ENCODE results near the gene TPBGL. TPM values are rescaled to one million over a fixed set of nuclear protein-coding genes. Genes with fewer than 3 reads are reported as not detected.

TPBGL gene
- total RNA-seq, 1 experiment from 2014 or later: not detected

DNA sequence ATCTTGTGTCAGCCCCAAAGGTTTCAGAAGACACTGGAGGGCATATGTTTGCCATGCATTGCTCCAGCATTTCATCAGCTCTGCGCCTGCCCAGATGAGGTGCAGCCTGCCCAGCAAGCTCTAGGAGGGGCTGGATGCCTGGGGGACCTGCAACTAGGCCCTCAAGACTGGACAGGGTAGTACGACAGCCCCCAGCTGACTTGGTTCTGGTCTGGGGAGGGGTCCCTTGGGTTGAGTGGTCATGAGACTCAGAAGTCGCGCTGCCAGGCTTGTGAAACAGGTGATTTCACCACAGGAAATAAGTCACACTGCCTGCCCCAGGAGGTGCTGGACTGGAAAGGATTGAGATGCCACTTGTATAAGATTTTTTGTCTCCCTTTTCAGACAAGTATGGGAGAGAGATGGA is 23.4 kb downstream of the TPBGL start:
- no TSS peak for BruUV-seq (replicated peaks)
- intact Hi-C loops (cut with micrococcal nuclease): no loop called here
- H3K4me2 ChIP-seq (ENCODE audit: low read length): no peak overlapping the region

DNA sequence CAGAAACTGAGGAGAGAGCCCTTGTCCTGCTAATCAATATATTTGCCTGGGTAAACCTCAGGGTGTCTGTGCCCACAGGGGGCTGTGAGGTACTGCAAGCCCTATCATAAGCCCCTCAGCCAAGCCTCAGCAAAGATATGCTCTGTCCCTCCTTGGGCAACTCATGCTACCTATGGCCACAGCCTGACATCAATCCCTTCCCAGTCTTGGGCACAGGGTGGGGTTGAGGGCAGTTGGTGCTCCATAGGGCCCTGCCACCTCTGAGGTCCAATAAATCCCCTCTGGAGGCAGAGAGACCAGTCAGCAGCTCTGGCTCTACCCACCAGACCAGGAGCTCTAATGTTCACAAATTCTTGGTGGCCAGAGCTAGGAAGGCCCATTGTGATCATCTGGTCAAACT is 23.8 kb downstream of the TPBGL start:
- Histone ChIP-seq H3K27me3 (ENCODE audit: low read length) (no peaks in the 10 kb centered on the region), H3K9me2 (replicated peaks; ENCODE audit: low read length) (no peaks in the 10 kb centered on the region), H2AFZ (ENCODE audit: low read length) (no peak overlapping the region), H3K27ac (ENCODE audit: low read length) (no peak overlapping the region), H3F3A (ENCODE audit: low read length, unreplicated experiment) (no peaks in the 10 kb centered on the region), H3K9ac (ENCODE audit: low read length) (no peak overlapping the region), H3K4me2 (ENCODE audit: low read length) (no peak overlapping the region), H4K20me1 (ENCODE audit: low read length) (no peaks in the 10 kb centered on the region), H3K9me3 (ENCODE audit: low read length) (no peaks in the 10 kb centered on the region), H3K4me3 (ENCODE audit: low read length) (no peak overlapping the region), H3K36me3 (ENCODE audit: low read depth, low read length) (no peaks in the 10 kb centered on the region), H3K79me2 (ENCODE audit: low read length) (no peaks in the 10 kb centered on the region), H3K4me1 (ENCODE audit: insufficient read depth, low read length) (0 out of 2 replicates have a peak, but pooled peaks cover 4% of the 10 kb centered on the region)
- ChIA-PET POLR2A (ENCODE audit: unreplicated experiment) (no interaction called here), CTCF (no interaction called here)
- DNase-seq (no peak), ATAC-seq (no peak)
- TF ChIP-seq, protein P1, sequence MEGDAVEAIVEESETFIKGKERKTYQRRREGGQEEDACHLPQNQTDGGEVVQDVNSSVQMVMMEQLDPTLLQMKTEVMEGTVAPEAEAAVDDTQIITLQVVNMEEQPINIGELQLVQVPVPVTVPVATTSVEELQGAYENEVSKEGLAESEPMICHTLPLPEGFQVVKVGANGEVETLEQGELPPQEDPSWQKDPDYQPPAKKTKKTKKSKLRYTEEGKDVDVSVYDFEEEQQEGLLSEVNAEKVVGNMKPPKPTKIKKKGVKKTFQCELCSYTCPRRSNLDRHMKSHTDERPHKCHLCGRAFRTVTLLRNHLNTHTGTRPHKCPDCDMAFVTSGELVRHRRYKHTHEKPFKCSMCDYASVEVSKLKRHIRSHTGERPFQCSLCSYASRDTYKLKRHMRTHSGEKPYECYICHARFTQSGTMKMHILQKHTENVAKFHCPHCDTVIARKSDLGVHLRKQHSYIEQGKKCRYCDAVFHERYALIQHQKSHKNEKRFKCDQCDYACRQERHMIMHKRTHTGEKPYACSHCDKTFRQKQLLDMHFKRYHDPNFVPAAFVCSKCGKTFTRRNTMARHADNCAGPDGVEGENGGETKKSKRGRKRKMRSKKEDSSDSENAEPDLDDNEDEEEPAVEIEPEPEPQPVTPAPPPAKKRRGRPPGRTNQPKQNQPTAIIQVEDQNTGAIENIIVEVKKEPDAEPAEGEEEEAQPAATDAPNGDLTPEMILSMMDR (conservative IDR thresholded peaks at IDR 0.05; ENCODE audit: low read depth, low read length): no peak
- no peak for TF ChIP-seq EZH2phosphoT487 (IDR thresholded peaks at IDR 0.05; ENCODE audit: borderline replicate concordance, low read length)
- intact Hi-C loops (cut with micrococcal nuclease): no loop called here
- BruUV-seq (replicated peaks): no TSS peak

More for the DNA sequence above, 23.4 kb downstream of the TPBGL start:
- ChIA-PET POLR2A (ENCODE audit: unreplicated experiment) (no interaction called here), CTCF (no interaction called here)
- no peak overlapping the region for H3K27ac ChIP-seq (ENCODE audit: low read length)
- H3K36me3 ChIP-seq (ENCODE audit: low read depth, low read length): no peaks in the 10 kb centered on the region
- no peak overlapping the region for H2AFZ ChIP-seq (ENCODE audit: low read length)
- no peaks in the 10 kb centered on the region for H4K20me1 ChIP-seq (ENCODE audit: low read length)
- ATAC-seq (peak; percentile 20; the same call in 1 of the 2 replicates), DNase-seq (peak; percentile 38)
- 0 out of 2 replicates have a peak, but pooled peaks cover 4% of the 10 kb centered on the region for H3K4me1 ChIP-seq (ENCODE audit: insufficient read depth, low read length)
- no peaks in the 10 kb centered on the region for H3K9me3 ChIP-seq (ENCODE audit: low read length)
- no peak overlapping the region for H3K9ac ChIP-seq (ENCODE audit: low read length)
- no peaks in the 10 kb centered on the region for H3K27me3 ChIP-seq (ENCODE audit: low read length)
- no peak overlapping the region for H3K4me3 ChIP-seq (ENCODE audit: low read length)
- no peaks in the 10 kb centered on the region for H3F3A ChIP-seq (ENCODE audit: low read length, unreplicated experiment)
- no peaks in the 10 kb centered on the region for H3K9me2 ChIP-seq (replicated peaks; ENCODE audit: low read length)
- TF ChIP-seq, protein P1 (conservative IDR thresholded peaks at IDR 0.05; ENCODE audit: low read depth, low read length): no peak
- TF ChIP-seq EZH2phosphoT487 (IDR thresholded peaks at IDR 0.05; ENCODE audit: borderline replicate concordance, low read length): no peak
- no peak for TF ChIP-seq EZH2 (IDR thresholded peaks at IDR 0.05; ENCODE audit: low read length, unreplicated experiment)
- no peaks in the 10 kb centered on the region for H3K79me2 ChIP-seq (ENCODE audit: low read length)

DNA sequence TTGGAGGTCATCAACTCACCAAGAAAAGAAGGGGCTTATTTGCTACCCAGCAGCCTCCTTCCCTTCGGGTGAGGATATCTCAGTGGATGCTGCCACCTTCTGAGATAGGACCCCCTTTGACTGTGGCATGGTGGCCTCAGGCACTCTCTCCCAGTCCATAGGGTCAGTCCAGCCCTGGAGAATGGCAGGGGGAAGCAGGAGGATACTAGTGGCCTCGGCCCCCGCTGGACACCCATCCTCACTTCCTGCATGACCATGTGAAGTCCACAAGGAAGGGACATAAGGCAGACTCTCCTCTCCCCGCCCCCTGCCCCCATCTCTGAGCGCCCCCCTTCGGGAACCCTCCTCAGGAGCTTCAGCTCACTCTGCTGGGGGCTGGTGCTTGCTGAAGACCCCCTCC is 24.4 kb downstream of the TPBGL start:
- H3F3A ChIP-seq (ENCODE audit: low read length, unreplicated experiment): no peaks in the 10 kb centered on the region
- POLR2A ChIA-PET (ENCODE audit: unreplicated experiment): no interaction called here
- H3K79me2 ChIP-seq (ENCODE audit: low read length): no peaks in the 10 kb centered on the region
- 0 out of 2 replicates have a peak, but pooled peaks cover 4% of the 10 kb centered on the region for H3K4me1 ChIP-seq (ENCODE audit: insufficient read depth, low read length)
- intact Hi-C loops (cut with micrococcal nuclease): no loop called here
- no peak overlapping the region for H3K4me3 ChIP-seq (ENCODE audit: low read length)
- no peak for ATAC-seq
- H3K9me2 ChIP-seq (replicated peaks; ENCODE audit: low read length): no peaks in the 10 kb centered on the region
- DNase-seq: no peak
- BruUV-seq (replicated peaks): no TSS peak
- H3K4me2 ChIP-seq (ENCODE audit: low read length): no peak overlapping the region
- H2AFZ ChIP-seq (ENCODE audit: low read length): no peak overlapping the region
- no peaks in the 10 kb centered on the region for H4K20me1 ChIP-seq (ENCODE audit: low read length)
- no peaks in the 10 kb centered on the region for H3K9me3 ChIP-seq (ENCODE audit: low read length)
- TF ChIP-seq EZH2phosphoT487 (IDR thresholded peaks at IDR 0.05; ENCODE audit: borderline replicate concordance, low read length) (no peak), EZH2 (IDR thresholded peaks at IDR 0.05; ENCODE audit: low read length, unreplicated experiment) (no peak)
- TF ChIP-seq, protein P1 (conservative IDR thresholded peaks at IDR 0.05; ENCODE audit: low read depth, low read length): no peak
- no peak overlapping the region for H3K27ac ChIP-seq (ENCODE audit: low read length)
- no peak overlapping the region for H3K9ac ChIP-seq (ENCODE audit: low read length)
- H3K36me3 ChIP-seq (ENCODE audit: low read depth, low read length): no peaks in the 10 kb centered on the region
- H3K27me3 ChIP-seq (ENCODE audit: low read length): no peaks in the 10 kb centered on the region
- CTCF ChIA-PET: no interaction called here

All from PC-3 (cell line).